GM04503 (cell line): Measurements from ENCODE around the gene FGD4.

Experiments used
- DNase-seq: peaks from one replicate; pipeline ENCODE4 v3.0.0-alpha.2; 2012; ENCODE audit warnings: low read depth

FGD4 gene

DNA sequence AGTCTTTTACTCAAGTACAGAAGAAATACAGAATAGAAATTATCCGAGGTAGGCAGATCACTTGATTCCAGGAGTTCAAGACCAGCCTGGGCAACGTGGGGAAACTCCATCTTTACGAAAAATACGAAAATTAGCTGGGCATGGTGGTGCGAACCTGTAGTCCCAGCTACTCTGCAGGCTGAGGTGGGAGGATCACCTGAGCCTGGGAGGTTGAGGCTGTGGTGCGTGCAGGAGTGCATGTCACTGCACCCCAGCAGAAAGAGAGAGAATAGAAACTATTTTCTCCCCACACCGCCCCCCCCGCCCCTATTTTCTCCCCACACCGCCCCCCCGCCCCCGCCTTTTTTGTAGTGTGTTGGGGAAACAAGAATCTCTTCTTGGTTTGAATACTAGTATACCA lies 281.9 kb downstream of the FGD4 start:
- no peak for DNase-seq

DNA sequence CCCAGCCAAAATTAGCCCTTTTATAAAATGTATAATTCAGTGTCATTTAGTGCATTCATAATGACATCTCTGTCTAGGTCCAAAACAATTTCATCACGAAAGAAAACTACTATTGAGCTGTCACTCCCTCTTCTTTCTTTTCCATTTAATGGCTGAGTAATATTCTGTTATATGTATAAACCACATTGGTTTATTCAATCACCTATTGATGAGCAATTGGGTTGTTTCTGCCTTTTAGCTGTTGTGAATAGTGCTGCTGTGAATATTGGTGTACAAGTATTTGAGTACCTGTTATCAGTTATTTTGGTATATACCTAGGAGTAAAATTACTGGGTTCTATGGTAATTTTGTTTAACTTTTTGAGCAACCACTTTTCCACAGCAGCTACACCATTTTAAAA lies 287.0 kb downstream of the FGD4 start:
- no peak for DNase-seq

DNA sequence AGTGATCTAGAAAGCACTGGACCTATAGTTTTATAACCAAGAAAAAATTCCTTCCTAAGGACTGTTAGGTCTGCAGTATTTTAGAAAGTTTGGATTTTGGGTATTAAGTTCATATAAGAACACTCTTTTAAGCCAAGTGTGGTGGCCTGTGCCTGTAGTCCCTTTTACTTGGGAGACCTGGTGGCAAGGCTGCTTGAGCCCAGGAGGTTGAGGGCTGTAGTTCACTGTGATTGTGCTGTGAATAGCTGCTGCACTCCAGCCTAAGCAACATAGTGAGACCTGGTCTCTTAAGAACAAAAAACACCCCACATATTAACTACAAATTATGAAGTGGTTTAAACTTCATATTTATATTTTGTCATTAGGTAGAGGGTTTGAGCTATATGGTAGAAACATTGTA lies 289.4 kb downstream of the FGD4 start:
- no peak for DNase-seq

DNA sequence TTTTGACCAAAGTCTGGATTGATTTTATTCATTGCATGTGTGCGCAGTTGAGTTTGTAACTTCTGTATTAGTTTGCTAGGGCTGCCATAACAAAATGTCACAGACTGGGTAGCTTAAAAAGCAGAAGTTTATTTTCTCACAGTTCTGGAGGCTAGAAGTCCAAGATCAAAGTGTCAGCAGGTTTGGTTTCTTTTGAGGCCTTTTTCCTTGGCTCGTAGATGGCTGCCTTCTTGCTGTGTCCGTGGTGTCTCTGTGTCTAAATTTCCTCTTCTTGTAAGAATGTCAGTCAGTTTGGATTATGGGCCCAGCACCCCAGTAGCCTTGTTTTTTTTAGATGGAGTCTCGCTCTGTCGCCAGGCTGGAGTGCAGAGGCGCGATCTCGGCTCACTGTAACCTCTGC lies 291.6 kb downstream of the FGD4 start:
- DNase-seq = no peak

DNA sequence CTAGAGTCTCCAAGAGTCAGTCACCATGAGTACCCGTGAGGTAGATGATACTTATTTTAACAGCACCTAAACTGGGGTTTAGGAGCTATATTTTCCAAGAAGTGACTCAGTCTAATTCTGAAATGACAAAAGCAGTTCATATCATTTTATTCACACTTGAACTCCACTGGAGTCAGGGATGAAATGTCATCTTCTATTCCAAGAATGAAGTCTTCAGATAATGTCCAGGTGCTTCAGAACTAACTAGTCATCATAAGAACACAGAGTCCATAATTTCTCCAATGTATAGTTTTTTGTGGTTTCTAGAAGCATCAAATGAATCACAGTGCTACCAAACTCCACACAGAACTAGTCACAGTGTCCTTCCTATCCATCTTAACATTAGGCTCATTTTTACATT lies 293.0 kb downstream of the FGD4 start:
- DNase-seq = no peak

DNA sequence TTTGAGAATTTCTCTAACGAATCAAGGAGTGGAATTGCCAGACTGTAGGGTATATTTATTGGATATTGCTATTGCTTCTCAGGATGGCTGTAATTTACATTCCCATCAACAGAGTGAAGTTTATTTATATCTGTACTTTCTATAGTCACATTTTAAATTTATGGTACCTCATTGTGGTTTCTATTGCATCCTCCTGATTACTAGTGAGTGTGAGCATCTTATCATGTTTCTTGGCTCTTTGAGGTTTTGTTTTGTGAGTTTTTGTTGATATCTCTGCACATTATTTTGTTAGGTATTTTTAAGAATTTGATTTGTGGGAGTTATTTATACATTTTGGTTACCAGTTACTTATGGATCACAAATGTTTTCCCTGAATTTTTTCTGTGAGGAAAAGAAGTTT lies 293.7 kb downstream of the FGD4 start:
- DNase-seq = no peak
